Stimulated activated CD8-positive, alpha-beta memory T cell treated with anti-CD3 and anti-CD28 coated beads, Interleukin-2, amount 100 ng/mL, for 48 hours (primary cell): ENCODE results near the gene TBC1D9.
"Not testable (repeated sequence)": the region's sequence is repeated elsewhere in the genome, so short reads cannot be mapped to it uniquely, and the experiment has no call there.

ENCODE experiments used
- DNase-seq, 2 donors: peaks; one replicate each; pipeline ENCODE4 v3.0.0-alpha.2; 2020; ENCODE audit warnings: low read depth in 2 of 2

TBC1D9 gene

DNA sequence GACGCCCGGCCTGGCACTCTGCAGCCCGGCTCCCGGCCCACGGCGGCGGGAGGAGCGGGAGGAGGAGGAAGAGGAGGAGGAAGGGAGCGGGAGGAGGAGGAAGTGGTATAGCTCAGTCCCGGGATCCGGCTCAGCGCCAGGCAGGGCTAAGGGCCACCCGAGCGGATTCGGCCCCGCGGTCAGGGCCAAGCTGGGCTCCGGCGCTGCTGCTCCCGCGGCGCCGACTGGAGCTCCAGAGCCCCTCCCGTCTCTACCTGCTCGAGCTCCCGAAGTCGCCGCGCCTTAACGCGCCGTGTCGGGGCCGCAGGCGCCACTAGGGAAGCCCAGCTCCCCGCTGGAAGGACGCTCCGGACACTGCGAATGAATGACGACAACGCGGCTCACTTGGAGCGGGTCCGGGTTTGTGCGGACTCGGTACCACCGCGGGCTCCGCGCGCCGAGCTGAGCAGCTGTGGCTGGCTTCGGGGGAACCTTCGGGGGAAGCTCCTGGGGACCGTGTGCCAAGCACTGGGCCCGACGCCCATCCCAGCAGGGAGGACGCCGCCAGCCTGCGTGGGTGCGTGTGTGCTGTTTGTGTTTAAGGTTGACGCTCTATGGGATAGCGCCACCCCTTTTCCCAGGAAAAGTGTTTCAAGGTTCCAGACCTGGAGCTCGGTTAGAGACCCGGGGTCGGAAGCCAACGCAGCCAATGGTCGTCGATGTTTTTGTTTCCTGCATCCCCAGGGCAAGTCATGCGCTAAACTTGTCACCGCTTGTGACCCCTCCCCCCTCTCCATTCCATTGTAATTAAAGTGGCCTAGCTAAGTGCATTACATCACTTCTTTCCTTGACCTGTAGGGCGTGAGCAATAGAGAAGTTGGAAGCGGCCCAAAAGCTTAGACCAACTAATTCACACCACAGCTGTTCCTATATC is at the start of gene TBC1D9:
Gene TBC1D9, minus strand, starts transcription at position 67 of the 913 bp plus-strand sequence. CDS start 340 bp downstream, outside the sequence.
- no peak for DNase-seq

DNA sequence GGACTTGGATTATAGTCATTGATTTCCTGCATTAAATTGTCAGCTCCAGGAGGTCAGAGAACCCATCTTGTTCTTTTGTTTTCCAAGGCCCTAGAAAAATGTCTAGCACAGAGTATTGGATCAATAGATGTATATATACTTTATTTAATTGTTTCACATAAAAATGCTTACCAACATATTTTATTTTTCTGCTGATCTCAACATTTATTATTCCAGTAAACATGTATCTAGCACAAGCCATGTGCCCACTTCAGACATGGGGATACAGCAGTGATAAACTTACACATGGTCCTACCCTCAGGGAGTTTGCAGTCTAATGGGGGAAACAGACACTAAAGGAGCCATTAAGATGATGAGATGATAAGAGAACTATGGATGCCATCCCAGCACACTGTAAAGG is 49.1 kb upstream of the TBC1D9 start:
- no peak for DNase-seq

DNA sequence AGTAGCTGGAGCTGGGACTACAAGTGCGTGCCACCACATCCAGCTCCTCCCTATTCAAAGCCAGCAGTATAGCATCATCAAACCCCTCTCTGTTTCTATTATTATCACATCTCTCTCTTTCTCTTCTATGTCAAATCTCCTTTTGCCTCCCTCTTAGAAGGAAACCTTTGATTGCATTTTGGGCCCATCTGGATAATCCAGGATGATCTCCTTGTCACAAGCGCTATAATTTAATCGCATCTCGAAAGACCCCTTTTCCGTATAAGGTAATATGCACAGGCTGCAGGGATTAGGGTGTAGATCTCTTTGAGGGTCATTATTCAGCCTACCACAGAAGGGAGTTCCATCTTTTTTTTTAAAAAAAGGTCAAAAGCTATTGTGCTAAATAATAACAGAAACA is 46.4 kb upstream of the TBC1D9 start:
- no peak for DNase-seq

DNA sequence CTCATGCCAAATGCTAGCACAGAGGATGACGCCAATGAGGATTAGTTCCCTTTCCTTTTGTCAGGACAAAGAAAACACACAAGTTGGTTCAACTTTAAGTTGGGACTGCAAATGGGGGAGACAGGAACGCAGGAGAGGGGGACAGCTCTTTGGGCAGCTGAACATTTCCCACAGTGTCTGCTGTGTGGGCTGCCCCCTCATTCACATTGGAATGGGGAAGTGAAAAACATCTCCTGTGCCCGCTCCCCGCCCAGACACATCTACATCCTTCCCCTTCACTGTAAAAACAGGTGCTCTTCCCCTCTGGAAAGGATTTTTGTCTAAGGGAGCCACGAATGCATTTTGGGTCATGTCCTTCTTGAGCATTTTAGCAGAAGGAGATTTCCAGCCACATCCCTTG is 44.5 kb upstream of the TBC1D9 start:
- DNase-seq, result no peak

DNA sequence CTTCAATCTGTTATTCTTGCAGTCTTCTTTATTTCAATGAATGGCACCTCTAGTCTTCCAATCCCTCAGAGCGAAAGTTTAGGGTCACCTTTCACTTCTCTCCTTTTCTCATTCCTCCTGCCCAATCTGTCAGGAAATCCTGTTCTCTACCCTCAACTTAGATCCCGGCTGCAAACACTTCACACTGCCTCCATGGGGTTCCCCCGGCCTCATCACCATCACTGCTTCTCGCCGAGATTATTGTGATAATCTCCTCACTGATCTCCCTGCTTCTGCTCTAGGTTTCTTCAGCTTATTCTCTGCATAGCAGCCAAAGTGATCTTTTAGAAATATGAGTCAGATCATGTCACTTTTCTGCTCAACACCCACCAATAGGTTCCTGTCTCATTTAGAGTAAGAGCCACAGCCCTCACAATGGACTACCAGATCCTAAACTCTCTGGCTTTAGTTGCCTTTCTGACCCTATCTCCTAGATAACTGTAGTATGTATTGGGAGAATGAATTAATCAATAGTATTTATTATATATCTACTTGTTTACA is 43.6 kb upstream of the TBC1D9 start:
- DNase-seq, result no peak

DNA sequence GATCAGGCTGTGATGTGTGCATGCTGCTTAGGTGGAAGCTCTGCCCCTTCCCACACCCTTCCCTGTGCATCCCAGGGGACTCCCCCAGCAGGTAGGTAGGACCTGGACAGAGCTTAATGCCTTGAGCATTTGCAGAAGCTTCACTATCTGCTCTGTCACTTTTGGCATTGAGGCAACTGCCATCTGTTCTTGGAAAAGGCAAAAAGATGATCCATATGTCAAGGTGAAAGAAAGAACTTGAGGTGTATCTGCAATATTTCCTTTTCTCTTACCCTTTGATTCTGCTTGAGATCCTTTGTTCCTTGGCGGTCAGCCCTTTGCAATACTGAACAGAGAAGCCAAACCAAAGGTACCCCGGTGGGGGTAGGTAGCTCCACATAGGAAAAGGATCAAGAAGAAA is 37.1 kb upstream of the TBC1D9 start:
- no peak for DNase-seq

DNA sequence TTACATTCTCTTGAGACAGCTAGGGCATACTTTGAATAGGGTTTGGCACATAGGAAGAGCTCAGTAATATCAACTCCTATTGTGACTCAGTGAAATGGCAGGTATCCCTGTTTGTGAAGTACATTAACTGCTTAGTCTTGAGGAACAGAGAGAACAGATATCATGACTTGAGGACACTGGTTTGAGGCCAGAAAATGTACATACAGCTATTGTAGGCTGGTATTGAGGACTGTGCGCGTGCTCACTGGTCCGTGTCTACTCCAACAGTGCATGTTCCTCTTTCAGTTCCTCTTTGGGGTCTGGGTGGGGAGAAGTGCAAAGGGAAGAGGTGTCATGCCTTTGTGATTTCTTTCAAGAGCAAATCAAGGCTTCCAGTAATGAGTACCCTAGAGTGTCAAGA is 34.6 kb upstream of the TBC1D9 start:
- DNase-seq, result no peak

DNA sequence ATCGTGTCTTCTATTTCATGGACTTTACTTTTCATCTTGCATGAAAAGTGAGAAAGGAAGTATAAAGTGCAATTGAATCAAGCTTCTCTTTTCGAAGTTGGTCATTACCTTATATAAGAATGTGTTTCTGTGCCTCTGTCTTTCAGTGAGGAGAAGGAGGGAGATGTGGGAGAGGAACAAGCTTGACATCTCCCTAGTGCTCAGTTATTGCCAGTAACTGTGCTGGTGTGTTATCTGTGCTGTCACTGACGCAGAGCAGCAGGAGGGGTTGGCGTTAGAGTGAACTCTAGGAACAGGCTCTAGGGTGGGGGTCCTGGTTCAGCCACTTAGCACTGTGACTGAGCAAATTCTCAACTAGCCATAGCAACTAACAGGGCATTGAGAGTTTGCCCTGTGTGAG is 34.0 kb upstream of the TBC1D9 start:
- DNase-seq, result no peak

DNA sequence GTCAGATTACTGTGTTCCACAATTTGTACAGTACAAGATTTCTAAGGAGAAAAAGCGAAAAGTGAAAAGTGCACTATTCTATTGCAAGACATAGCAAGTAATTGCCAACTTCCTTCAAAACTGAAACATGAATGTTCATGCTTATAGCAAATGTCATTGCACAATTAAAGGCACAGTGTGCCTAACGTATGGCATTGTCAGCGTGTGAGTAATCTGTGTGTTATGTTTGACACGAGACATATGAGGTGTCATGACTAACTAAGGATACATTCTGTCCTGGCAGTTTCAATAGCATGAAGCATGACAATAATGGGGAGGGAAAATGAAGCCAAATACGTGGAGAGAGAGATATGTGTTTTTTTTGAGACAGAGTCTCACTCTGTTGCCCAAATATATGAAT is 33.6 kb upstream of the TBC1D9 start:
- DNase-seq, result no peak

DNA sequence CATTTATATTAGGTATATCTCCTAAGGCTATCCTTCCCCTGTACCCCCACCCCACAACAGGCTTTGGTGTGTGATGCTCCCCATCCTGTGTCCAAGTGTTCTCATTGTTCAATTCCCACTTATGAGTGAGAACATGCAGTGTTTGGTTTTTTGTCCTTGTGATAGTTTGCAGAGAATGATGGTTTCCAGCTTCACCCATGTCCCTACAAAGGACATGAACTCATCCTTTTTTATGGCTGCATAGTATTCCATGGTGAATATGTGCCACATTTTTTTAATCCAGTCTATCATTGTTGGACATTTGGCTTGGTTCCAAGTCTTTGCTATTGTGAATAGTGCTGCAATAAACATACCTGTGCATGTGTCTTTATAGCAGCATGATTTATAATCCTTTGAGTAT is 26.6 kb upstream of the TBC1D9 start:
- DNase-seq, result not testable (repeated sequence)

DNA sequence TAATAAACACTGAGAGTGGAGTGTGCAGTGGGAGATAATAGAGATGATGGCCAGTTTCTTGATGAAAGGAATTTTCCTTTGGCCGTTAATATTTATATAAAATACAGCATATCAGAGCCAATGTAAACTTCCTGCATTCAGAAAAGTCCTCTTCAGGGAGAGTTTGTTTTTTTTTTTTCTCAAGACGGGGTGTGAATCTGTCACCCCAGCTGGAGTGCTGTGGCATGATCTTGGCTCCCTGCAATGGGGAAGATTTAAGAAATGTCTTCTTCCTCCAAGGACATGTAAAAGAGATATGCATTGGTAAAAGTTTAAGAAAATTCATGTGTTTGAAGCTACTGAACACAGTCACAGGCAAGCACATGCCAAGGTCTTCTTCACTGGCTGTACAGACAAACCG is 25.4 kb upstream of the TBC1D9 start:
- no peak for DNase-seq

DNA sequence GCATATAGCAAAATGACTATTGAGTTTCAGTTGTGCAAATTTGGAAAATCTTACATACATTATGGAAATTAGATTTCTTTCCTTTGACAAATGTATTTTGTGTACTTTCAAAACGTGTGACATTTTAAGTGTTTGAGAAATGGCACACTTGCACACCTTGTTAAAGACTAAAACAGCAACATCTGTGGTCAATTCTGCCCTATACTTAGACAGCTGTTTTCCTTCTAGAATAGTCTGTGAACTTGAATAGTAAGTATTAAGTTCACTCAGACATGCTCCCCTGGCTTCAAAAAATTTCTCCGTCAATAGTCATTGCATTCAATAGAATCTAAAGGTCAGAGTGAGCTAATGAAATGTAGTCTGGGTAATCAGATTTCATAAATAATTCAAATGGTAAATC is 21.7 kb upstream of the TBC1D9 start:
- no peak for DNase-seq

DNA sequence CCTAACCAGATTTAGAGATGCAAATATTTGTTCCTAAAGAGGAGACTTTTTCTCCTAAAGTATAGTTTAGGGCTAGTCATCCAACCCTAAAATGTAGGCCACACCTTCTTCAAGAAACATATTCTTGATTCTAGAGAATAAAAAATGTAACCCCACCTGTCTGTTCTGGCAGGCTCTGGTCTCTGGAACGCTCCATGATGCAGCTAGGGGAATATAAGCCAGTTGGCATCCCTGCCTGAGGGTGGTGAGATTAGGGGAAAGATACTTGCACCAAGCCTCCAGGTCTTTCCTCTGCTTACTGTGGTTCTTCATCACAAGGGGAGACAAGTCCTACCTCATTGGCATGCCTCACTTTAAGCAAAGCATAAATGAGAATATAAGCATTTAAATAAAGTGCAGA is 21.2 kb upstream of the TBC1D9 start:
- no peak for DNase-seq

DNA sequence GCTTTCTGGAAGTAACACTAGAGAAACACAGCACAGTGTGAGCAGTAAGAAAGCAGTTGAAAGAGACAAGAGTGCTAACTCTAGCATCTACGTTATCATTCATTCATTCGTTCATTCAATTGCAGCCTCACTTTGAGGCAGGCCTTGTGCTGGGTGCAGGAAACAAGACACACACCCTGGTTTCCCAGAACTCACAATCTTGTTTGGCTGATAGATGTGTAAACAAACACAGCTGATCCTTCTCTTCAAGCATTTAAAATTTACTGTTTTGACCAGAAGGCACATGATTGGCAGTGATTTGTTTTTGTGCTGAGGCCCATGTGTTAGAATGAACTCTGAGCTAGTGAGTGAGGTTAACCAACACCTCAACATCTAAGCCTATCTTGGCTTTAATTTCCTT is 20.4 kb upstream of the TBC1D9 start:
- no peak for DNase-seq

DNA sequence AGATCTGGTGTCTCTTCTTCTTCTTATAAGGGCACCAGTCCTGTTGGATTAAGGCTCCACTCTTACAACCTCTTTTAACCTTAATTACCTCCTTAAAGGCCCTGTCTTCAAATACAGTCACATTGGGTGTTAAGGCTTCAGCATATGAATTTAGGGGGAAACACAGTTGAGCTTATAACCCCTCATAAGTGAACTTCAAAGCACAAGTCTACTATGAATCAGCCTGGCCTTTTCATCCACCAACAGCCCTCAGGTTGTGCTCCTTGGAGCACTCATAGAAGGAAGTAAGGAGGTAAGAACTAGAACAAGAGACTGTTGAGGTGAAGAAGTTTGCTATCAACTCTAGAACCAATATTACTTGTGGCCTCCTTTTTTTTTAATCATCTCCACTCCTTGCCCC is 18.8 kb upstream of the TBC1D9 start:
- DNase-seq, result no peak

DNA sequence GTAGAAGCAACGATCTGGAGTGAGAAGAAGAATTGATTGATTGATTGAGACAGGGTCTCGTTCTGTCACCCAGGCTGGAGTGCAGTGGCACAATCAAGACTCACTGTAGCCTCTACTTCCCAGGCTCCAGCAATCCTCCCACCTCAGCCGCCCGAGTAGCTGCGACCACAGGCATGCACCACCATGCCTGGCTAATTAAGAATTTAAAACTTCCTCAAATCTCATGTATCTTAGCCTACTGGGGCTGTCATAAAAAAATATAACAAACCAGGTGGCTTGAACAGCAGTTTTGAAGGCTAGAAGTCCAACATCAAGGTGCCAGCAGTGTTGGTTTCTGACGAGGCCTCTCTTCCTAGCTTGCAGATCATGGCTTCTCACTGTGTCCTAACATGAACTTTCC is 18.3 kb upstream of the TBC1D9 start:
- DNase-seq, result no peak

DNA sequence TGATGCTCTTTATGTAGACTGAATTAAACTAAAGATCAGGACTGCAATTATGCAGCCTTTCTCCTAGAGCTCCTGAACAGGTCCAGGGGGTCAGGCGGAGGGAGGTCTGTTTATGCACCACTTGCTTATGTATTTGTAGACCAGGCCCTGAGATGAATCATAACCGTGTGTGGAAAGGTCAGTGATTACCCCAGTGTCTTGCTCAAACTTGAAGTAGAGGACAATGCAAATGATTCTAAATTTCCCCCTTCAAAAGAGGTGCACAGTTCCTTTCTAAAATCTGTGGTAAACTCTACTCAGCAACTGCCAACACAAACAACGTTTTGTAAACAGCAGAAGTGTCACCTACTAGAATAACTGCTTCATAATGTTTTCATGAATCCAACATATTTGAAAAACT is 13.0 kb upstream of the TBC1D9 start:
- DNase-seq, result no peak

DNA sequence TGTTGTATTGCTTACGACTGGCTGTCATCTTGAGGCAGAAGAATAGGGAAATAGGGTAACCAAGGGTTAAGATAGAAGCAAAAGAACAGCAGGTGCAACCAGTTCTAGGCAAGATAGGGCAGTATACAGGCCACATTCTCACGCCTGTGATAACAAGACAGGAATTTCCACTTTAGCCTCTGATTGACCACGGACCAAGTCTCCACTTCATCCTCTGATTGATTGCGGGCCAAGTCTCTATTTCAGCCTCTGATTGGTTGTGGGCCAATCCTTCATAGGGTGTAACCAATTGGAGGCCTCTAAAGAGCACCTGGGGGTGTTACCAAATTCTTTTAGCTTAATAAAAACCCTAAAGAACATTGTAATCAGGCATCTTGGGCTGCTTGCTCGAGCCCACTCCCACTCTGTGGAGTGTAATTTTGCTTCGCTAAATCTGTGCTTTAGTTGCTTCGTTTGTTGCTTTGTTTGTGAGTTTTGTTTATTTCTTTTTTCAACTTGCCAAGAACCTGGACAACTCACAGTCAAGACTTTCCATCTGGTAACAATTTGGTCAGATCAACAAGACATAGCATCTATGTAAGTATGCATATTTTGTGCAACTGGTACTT is 8.7 kb upstream of the TBC1D9 start:
- DNase-seq, result no peak

DNA sequence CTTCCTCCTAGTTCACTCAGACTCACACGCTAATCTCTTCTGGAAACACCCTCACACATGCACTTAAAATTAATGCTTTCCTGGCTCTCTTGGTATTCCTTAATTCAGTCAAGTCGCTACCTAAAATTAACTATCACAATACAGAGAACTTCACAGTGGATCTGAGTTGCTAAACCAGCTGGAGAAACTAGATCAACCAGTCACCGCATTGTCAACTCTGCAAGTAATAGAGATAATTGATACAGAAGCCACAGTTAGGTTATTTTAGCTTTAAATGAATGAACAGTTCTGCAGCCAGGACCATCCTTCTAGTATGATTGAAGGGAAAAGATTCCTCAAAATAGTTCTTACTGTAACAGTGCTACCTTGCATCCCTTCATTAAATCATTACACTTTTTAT is 6.0 kb upstream of the TBC1D9 start:
- no peak for DNase-seq

DNA sequence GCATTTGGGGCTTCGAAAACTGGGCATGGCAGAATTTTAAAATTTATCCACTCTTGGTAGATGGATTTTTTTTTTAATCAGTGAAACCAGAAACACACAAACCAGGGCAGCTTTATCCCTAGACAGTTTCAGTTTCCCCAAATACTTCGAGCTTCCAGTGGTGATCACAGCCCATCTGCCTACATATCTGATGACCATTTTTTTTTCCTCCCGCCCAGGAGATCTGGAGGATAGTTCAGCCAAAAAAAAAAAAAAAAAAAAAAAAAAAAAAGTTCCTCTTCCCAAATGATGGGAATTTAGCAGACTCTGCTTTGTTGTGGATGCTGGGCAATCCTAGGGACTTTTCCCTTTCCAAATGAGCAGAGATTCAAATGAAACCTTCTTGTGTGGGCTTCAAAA is 1.0 kb upstream of the TBC1D9 start:
- DNase-seq, result no peak

DNA sequence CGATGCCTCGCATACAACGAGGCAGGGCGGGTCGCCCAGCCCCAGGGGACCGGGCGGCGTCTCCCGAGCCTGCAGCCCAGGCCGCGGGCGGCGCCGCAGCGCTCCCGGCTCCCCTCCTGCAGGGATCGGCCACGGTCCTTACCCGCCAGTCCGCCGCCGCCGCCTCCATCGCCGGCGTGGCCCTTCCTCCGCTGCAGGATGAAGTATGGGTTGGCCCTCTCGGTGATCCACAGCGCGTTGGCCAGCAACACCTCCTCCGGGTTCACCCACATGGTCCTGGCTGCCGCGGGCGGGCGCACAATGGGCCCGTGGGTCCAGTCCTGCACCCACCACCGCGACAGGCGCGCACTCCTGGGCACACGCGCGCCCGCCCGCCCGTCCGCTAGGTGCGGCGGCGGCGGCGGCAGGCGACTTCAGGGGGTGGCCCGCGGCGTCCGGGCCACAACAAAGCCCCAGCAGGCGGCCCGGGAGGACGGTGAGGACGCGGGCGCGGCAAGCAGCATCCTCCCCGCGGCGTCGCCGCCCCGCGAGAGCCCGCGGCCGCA is 339 bp downstream of the TBC1D9 start:
- DNase-seq, result no peak

DNA sequence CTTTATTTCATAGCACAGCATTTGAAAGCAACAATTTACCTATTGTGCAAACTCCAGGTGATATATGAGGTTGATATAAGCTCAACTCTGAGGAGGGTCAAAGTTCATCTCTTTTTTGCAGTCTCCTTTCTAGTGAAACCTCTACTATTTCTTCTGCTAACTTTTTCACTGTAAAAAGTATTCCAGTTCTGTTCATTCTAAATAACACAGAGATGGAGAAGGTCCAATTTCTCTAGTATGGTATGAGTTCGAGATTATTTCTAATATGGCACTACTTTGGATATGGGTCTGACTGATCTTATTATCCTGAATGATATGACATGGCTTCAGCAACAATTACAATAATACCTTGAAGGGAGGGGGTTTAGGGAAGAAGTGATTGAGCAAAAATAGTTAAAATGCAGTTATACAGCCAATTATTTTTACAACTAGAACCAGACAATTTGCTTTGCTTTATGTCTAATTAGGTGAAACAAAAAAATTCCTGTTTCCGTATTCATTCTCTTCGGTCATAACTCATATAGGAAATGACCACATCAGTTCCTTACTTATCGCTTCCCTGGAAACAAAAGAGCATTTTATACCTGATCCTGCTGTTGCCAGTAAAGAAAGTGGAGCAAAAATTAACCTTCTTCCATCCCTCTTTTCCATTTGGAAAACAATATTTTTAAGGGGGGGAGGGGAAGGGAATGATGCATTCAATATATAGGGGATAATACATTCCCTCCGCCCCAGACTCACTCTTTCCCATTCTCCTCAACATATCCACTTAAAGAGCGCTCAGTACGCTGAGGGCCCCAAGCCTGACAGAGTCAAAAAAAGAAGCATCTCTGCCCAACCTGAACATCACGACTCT is 1.0 kb downstream of the TBC1D9 start:
- no peak for DNase-seq
